Measurements from ENCODE around the gene XPO6. TPM values are rescaled to one million over a fixed set of nuclear protein-coding genes. Genes with fewer than 3 reads are reported as not detected.

The XPO6 gene
- total RNA-seq, 3 donors from 2014 or later, result 97.6 to 138 (median 114) TPM

GRCh38 chr16:28126684-28127620, 84.8 kb downstream of the XPO6 start:
- H3K9me3 ChIP-seq, result no peaks in the 10 kb centered on the region
- H3K36me3 ChIP-seq (ENCODE audit: low read depth), result no peaks in the 10 kb centered on the region
- TF ChIP-seq CTCF (IDR thresholded peaks at IDR 0.05), result no peak
- no peak overlapping the region for H3K4me3 ChIP-seq
- DNase-seq (no peak), ATAC-seq (no peak)
- intact Hi-C loops (cut with DNase I, micrococcal nuclease), result no loop called here
- H3K4me1 ChIP-seq (ENCODE audit: low read depth), result no peaks in the 10 kb centered on the region

- intact Hi-C loops (cut with DNase I, micrococcal nuclease), result no loop called here
Measured at GRCh38 chr16:28125592-28125991, 86.2 kb downstream of the XPO6 start.

GRCh38 chr16:28121527-28121926, 90.2 kb downstream of the XPO6 start:
- TF ChIP-seq CTCF (IDR thresholded peaks at IDR 0.05), result no peak
- DNase-seq, result no peak
- H3K4me1 ChIP-seq (ENCODE audit: low read depth), result peaks cover 9% of the 10 kb centered on the region
- intact Hi-C loops (cut with DNase I, micrococcal nuclease), result no loop called here
- no peaks in the 10 kb centered on the region for H3K36me3 ChIP-seq (ENCODE audit: low read depth)
- H3K4me3 ChIP-seq, result no peak overlapping the region
- ATAC-seq, result no peak
- no peaks in the 10 kb centered on the region for H3K9me3 ChIP-seq

More at GRCh38 chr16:28125592-28125991, 86.2 kb downstream of the XPO6 start:
- Histone ChIP-seq H3K9me3 (no peaks in the 10 kb centered on the region), H3K4me1 (ENCODE audit: low read depth) (no peaks in the 10 kb centered on the region), H3K36me3 (ENCODE audit: low read depth) (no peaks in the 10 kb centered on the region), H3K4me3 (no peak overlapping the region)
- DNase-seq (no peak), ATAC-seq (no peak)
- no peak for TF ChIP-seq CTCF (IDR thresholded peaks at IDR 0.05)

- intact Hi-C loops (cut with DNase I, micrococcal nuclease), result no loop called here
- Histone ChIP-seq H3K36me3 (ENCODE audit: low read depth) (no peaks in the 10 kb centered on the region), H3K4me3 (no peak overlapping the region), H3K4me1 (ENCODE audit: low read depth) (peaks cover 9% of the 10 kb centered on the region), H3K9me3 (no peaks in the 10 kb centered on the region)
- no peak for TF ChIP-seq CTCF (IDR thresholded peaks at IDR 0.05)
- no peak for ATAC-seq
- no peak for DNase-seq
Measured at GRCh38 chr16:28120754-28121153, 91.0 kb downstream of the XPO6 start.

- no peaks in the 10 kb centered on the region for H3K36me3 ChIP-seq (ENCODE audit: low read depth)
- ATAC-seq (no peak), DNase-seq (no peak)
- peaks cover 9% of the 10 kb centered on the region for H3K4me1 ChIP-seq (ENCODE audit: low read depth)
- intact Hi-C loops (cut with DNase I, micrococcal nuclease), result no loop called here
- no peak overlapping the region for H3K4me3 ChIP-seq
- no peaks in the 10 kb centered on the region for H3K9me3 ChIP-seq
- TF ChIP-seq CTCF (IDR thresholded peaks at IDR 0.05), result no peak
Measured at GRCh38 chr16:28118637-28119036, 93.1 kb downstream of the XPO6 start.

Data from mucosa of descending colon (tissue), 3 donors.